Endothelial cell of hepatic sinusoid (primary cell): ENCODE measurements around the gene ZNF496.
"Not testable (repeated sequence)": the region's sequence is repeated elsewhere in the genome, so short reads cannot be mapped to it uniquely, and the experiment has no call there.

Experiments used
- in situ Hi-C: cut with HindIII; loops from 2 replicates; pipeline ENCODE4 v1.10.0; 2017; ENCODE audit warnings: low sequenced_read_pairs

Gene ZNF496

DNA sequence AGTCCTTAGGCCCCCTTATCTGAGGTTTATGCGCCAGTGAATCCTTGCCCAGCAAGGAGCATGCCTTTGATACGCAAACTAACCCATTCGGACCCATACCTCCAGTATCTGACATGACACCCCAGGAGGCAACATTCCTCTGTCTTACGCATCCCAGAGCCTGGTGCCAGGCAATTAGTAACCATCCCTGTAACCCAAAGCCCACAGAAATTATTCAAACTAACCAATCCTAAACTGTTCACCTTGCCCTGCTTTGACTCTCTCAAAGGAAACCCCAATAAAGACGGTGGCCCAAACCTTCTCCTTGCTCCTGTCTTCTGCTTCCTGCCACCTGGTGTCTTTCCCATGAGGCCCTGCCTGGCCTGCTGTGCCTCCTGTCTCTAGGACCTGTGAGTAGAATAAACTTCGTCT, 36.4 kb downstream of the ZNF496 start:
- in situ Hi-C loops, result no loop called here

DNA sequence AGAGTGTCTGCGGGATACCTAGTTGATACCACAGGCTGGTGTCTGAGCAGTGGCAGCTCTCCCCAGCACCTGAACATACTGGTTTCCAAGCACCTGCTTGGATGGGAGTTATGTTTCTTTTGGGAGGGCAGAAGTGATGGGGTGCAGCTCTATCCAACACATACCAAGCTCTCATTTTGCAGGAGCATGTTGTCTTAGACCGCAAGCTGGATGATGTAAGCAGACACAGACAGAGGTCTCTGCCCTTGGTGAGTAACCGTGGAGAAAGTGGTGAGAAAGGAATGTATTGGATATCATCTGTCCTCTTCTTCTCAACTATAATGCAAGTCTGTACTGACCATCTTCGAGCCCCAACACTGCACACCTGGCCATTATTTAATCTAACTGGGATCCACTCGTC, 37.4 kb downstream of the ZNF496 start:
- in situ Hi-C loops, result no loop called here

DNA sequence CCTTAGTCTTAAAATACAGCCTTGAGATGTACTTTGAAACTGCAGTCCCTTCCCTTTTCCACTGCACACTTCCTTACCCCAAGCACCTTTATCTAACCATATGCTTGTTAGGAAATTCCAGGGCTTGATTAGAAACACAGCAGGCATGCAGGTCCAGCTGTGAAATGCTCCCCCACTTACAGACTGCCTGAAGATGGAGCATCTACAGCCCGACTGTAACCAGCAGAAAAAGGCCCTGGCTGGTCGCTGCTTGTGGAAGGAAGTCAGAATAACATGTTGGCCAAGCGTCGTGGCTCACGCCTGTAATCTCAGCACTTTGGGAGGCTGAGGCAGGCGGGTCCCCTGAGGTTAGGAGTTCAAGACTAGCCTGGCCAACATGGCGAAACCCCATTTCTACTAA, 38.6 kb downstream of the ZNF496 start:
- in situ Hi-C loops, result no loop called here

DNA sequence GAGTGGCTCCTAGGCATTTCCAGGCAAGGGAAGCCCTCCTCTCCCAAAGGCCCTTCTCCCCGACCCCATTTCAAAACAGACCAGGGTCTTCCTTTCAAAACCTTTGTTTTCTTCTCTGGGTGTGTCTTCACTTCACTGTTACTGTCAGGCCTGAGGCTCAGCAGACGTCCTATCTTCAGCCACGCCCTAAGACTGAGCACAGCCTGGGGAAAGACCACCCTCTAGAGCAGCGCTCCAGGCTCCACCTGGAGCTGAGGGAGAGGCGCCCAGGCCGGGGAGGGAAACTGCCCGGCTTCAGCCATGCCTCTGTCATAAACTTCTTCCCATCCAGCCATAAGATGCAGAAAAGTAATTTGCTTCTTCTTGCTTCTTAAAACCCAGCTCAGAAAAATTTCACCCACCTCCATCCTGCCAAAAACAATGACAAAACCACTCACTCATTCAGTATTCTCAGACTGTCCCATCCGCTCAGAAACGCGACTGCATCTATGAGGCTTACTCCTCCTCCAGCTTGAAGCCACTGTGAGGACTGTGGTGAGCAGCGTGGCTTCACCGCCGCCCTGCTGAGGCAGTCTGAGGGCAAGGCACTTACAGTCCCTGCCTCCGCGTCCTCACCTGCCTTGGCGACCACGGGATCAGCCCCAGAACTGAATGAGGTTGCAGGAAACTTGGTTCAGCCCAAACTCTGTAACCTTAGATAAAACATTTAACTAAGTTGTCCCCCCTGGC, 39.7 kb downstream of the ZNF496 start:
- in situ Hi-C loops, result no loop called here

DNA sequence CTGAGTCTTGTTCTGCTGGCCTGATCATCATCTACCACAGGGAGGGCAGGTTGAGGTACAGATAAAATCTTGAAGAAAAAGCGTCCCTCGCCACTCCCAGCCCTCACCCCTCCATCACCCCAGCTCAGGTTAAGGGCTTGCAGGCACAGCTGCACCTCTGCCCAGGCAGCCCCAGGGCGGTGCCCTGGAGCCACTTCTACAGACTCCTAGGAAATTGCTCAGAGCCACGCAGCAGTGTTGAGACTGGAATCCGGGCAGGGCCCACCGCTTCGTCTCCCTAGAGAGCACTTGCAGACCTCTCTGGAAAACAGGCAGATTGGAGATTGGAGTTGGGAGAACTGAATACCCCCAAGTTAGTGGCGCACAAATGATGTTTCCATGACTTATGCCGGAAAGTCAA, 40.5 kb downstream of the ZNF496 start:
- in situ Hi-C loops, result no loop called here

DNA sequence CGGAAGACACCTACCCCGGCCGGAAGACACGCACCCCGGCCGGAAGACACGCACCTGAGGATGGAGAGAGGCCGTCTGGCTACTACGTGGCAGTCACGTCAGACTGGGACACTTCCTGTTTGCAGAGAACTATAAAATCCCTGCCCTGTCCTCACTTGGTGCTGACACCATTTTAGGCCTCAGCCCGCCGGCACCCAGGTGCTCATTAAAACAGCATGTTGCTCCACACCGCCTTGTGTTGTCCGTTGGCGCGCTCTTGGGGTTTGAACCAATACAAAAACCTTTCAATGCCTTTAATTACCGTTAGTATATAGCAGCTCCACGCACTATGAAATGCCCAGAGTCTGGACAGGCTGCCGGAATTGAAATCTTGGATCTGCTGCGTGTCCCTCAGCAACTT, 41.1 kb downstream of the ZNF496 start:
- in situ Hi-C loops, result no loop called here

DNA sequence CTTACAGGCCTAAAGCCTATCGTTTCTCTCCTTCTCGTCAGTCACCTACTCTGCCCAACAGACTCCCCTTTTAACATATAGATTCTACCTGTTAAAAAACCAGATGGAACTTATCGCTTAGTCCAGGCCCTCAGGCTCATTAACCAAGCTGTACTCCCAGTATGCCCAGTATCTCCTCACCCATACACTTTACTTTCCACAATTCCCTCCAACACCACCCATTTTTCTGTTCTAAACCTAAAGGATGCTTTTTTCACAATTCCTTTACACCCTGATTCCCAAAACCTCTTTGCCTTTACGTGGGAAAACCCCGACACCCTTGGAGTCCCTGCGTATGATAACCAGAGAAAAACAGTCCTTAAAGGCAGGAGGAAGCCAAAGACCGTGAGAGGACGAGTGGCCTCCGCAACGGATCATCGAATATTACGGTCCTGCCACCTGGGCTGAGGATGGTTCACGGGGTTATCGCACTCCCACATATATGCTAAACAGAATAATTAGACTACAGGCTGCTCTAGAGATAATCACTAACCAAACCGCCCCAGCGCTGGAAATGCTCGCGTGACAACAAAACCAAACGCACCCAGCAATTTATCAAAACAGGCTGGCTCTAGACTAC, 42.3 kb downstream of the ZNF496 start:
- in situ Hi-C loops, result not testable (repeated sequence)

DNA sequence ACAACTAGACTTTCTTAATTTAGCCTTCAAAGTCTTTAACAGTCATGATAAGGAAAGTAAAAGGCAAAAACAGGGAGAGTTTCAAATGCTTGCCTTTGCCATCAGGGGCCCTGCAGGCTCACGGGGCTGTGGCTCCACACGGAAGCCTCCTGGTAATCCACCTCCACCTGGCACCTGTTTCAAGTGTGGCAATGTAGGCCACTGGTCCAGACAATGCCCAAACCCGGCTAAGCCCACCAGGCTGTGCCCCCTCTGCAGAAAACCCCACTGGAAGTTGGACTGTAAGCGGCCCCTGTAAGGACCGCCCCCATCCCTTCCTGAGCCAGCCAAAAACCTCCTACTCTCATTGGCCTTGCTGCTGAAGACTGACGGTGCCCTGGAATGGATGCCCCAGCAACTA, 43.3 kb downstream of the ZNF496 start:
- in situ Hi-C loops, result no loop called here

DNA sequence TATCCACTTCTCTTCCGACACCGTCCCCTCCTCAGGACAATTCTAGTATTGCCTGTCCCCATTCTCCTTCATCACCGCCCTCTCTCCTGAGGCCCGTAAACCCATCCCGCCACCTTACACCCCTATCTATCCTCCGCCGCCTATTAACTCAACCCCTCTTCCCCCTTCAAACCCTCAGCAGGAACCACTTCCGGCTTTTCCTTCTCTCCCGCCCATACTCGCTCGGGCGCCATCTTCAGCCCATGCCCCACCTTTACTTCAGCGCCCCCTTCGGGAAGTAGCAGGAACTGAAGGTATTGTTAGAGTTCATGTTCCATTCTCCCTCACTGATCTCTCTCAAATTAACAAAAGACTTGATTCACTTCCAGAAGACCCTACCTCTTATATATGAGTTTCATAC, 44.2 kb downstream of the ZNF496 start:
- in situ Hi-C loops, result no loop called here

DNA sequence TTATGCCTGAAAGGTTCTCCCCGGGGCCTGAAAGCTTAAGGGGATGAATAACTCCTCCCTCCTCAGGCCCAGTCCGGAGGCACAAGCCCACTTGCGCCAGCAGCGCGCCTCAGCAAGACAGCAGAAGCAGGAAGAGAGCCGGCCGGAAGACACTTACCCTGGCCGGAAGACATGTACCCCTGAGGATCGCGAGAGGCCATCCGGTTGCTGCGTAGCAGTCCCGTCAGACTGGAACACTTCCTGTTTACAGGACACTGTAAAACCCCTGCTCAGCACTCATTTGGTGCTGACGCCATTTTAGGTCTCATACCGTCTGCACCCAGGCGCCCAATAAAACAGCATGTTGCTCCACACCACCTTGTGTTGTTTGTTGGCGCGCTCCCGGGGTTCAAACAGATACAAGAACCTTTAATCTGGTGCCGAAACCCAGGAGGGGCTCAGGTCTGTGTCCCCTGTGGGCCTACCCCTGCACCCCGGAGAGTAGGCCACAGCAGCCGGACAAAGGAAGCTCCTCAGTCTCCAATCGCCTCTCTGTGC, 45.5 kb downstream of the ZNF496 start:
- in situ Hi-C loops, result no loop called here

DNA sequence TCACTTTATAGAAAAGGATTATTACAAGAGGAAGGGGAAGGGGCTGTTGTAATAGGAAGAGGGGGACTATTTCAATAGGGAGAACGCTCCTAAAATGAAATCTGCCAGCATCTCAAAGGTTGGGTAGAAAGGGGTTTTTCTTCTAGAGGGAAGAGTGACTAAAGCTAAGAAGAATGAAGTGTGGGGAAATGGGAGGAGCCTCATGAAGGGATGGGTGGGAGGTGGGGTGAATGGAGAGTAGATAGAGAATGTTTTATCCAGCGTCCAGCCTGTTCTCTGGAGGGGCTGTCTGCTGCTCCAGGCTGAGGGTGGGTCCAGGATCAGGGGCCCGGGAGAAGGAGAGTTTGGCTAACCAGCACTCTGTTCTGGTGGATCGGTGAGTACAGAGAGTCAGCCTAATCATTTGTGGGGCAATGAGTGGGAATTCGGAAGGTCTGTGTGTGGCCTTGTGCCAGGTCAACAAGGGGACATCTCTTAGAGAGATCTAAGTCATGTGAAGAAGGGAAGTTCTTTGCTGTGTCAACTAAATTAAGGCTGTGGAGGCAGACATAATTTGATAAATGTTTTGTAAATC, 50.6 kb downstream of the ZNF496 start:
- in situ Hi-C loops, result no loop called here

DNA sequence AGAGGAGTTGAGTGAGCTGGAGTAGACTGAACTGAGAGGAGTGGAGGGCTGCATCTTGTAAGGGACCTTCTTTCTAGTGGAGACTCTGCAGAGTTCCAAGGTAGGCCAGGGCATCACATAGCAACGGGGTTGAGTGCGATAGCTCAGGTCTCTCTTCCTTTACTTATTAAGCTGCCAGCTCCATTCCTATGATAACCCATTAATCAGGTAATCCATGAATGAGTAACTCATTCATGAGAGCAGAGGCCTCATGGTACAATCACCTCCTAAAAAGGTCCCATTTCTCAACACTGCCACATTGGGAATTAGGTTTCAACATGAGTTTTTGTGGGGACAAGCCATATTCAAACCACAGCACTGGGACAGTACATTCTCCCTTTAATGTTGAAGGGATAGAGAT, 54.5 kb downstream of the ZNF496 start:
- in situ Hi-C loops, result no loop called here

DNA sequence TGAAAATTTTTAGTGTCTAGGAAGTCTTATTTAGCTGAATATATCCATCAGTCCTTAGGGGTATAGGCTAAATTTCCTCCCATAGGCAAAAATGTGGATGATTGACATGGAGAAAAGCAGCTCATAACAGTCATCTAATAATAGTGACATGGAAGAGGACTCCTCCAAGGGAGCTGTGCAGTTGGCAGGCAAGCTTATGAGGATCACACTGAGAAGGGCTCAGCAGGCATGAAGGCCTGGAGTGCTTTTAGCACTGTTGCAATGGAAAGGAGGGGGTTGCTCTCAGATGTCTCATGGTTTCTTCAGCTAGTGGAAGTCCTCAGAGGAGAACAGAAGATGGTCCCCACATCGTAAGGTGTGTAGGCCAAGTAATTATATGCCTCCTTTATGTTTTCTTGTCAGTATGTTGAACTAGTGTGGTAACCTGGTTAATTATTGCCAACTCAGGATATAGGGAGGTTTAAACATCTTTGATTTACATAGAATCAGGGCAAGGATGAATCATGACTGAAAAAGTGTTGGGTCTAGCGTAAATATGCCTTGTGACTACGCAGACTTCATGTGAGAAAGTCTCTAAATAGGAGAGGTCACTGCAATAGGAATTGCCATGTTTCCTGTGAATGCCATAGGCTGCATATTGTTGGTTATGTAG, 56.9 kb downstream of the ZNF496 start:
- in situ Hi-C loops, result no loop called here

DNA sequence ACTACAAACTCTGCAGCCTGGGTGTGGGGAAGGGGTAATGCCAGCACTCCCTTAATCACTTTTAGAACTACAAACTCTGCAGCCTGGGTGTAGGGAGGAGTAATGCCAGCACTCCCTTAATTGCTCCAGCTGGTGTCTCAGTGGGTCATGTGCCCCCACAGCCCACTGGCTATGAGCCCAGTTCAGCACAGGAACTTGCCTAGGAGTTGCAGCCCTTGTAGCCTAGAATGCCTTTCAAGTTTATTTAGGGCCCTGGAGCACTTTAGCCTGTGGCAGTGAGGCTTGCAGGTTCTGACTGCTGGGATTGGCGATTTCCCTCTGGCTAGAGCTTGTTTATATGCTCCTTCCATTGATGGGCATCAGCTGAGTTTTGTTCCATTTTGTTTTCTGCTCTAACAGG, 58.7 kb downstream of the ZNF496 start:
- in situ Hi-C loops, result no loop called here

DNA sequence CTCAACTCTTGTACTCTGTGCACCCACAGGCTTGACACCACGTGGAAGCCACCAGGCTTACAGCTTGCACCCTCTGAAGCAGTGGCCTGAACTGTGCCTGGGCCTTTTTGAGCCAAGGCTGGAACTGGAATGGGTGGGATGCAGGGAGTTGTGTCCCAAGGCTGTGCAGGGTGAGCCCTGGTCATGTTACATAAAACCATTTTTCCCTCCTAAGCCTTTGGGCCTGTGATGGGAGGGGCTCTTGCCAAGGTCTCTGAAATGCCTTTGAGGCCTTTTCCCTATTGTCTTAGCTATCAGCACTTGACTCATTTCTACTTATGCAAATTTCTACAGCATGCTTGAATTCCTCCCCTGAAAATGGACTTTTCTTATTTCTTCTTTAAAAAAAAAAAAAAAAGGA, 61.7 kb downstream of the ZNF496 start:
- in situ Hi-C loops, result no loop called here

DNA sequence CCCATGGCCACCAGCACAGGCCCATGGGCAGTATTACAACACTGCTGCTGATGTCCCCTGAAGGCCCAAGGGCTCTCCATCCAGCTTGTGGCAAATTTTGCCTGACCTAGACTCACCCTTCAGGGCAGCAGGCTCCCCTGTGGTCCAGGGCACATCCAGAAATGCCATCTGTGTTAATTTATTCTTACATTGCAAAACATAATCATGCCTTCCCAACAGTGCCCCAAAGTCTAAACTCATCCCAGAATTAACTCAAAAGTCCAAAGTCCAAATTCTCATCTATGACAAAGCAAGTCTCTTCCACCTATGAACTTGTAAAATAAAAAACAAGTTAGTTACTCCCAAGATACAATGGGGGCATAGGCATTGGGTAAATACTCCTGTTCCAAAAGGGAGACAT, 62.5 kb downstream of the ZNF496 start:
- in situ Hi-C loops, result no loop called here

DNA sequence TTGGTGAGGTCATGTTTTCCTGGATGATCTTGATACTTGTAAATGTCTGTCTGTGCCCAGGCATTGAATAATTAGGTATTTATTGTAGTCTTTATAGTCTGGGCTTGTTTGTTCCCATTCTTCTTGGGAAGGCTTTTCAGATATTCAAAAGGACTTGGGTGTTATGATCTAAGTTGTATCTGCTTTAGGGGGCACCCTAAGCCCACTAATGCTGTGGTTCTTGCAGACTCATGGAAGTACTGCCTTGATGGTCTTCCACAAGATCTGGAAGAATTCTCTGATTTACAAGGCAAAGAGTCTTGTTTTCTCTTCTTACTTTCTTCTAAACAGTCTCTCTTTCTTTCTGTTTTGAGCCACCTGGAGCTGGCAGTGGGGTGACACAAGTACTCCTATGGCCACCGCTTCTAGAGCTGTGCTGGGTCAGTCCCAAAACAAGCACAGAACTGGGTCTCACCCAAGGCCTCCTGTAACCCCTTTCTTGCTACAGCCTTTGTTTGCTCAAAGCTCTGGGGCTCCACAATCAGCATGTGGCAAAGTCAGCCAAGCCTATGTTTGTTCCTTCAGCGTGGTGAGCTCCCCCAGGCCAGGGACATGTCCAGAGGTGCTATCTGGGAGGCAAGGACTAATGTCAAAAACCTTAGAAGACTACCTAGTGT, 63.1 kb downstream of the ZNF496 start:
- in situ Hi-C loops, result no loop called here

DNA sequence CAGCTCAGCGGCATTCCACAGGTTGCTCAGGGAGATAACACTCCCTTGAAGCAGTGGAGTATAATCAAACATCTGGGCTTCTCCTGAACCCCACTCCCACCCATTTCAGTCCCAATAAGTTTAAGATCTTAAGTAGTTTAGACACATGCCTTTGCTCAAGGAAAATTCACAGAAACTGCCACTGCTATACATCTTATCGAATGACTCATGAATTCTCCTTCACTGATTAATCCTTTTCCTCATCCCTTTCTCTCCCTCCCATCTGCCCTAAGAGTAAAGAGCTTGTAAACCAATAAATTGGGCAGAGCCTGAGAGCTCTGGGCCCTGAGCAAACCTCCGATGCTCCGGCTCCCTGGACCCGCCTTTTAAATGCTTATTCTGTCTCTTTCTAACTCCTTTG, 65.6 kb downstream of the ZNF496 start:
- in situ Hi-C loops, result no loop called here

DNA sequence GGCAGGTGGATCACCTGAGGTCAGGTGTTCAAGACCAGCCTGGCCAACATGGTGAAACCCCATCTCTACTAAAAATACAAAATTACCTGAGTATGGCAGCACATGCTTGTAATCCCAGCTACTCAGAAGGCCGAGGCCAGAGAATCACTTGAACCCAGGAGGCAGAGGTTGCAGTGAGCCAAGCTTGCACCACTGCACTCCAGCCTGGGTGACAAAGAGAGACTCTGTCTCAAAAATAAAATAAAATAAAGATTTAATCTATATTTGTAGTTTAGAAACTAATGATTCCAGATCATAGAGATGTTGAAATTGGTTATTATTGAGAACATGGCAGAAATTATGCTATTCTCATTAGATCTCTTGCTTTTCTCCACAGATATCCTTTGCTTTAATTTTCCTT, 75.9 kb downstream of the ZNF496 start, which contains the start of gene VN1R5:
Gene VN1R5 (plus strand): TSS at position 301 of the 400 bp plus-strand sequence.
- in situ Hi-C loops, result not testable (repeated sequence)

DNA sequence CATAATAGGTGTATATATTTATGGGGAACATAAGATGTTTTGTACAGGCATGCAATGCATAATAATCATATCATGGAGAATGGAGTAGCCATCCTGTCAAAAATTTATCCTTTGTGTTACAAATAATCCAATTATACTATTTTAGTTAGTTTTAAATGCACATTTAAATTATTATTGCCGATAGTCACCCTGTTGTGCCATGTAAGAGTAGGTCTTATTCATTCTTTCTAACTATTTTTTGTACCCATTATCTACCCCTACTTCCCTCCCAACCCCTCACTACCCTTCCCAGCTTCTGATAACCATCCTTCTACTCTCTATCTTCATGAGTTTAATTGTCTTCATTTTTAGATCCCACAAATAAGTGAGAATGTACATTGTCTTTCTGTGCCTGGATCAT, 84.1 kb downstream of the ZNF496 start:
- in situ Hi-C loops, result no loop called here
